Rectal smooth muscle tissue (tissue), 1 donor: ENCODE data around the gene CCL24.

ENCODE experiments used
- H3K27ac ChIP-seq: one replicate; pipeline ENCODE4 v1.7.0; 2013; ENCODE audit warnings: low read depth, low read length, inconsistent platforms
- H3K27me3 ChIP-seq: one replicate; pipeline ENCODE4 v1.7.0; 2013; ENCODE audit warnings: low read length; ENCODE audit not compliant: control insufficient read depth, insufficient read depth
- H3K36me3 ChIP-seq: one replicate; pipeline ENCODE4 v1.7.0; 2013; ENCODE audit warnings: low read length; ENCODE audit not compliant: control insufficient read depth, insufficient read depth
- H3K4me1 ChIP-seq: one replicate; pipeline ENCODE4 v1.7.0; 2013; ENCODE audit warnings: low read length; ENCODE audit not compliant: control insufficient read depth, insufficient read depth
- H3K4me3 ChIP-seq: one replicate; pipeline ENCODE4 v1.7.0; 2013; ENCODE audit warnings: low read length
- H3K9ac ChIP-seq: one replicate; pipeline ENCODE4 v1.7.0; 2013; ENCODE audit warnings: low read length

CCL24 gene

DNA sequence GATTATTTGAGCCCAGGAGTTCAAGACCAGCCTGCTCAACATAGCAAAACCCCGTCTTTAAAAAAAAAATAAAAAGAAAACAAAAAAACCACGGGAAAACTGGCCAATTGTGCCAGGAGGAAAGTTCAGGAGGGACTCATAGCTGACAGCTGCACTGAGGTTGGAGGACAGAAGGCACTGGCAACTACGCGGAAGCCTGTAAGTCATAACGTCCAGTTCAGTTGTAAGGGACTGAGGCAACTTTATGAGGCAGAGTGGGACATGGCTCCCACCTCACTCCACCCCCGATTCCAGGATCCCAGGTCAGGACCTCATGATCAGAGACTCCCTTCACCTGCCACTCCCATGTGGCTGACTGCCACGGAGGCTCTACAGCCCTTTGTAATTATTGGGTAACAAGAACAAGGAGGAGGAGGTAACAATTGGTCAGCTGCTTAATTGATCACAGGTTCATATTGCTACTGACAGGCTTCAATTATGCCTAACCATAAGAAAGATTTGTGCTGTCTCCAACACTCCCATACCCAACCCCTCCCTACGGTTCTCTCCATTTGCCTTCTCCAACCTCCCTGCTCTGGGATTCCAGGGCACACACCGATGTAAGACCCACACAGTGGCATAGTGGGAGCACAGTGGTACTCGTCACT, 1.9 kb upstream of the CCL24 start:
- Histone ChIP-seq H3K27me3 (no peaks in the 10 kb centered on the region), H3K9ac (no peak overlapping the region), H3K36me3 (no peaks in the 10 kb centered on the region), H3K4me3 (no peak overlapping the region), H3K27ac (no peak overlapping the region), H3K4me1 (no peaks in the 10 kb centered on the region)

DNA sequence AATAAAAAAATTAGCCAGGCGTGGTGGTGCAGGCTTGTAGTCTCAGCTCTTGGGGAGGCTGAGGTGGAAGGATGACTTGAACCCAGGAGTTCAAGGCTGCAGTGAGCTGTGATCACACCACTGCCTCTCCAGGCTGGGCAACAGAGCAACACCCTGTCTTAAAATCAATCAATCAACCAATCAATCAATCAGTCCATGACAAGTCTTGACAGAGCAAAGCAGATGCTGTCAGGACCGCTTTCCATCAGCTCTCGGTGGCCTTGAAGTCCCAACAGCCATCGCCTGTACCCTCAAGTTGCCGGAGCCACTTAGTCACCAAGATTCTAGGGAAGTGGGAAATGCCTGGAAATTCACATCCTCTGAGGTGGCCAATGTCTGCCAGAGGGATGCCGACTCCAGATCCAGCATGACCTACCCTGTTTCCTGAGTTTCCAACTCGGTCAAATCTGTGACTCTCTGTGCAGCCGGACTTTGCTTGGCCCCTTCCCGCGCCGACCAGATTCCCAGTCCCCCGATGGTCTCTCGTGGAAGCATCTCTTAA, 871 bp upstream of the CCL24 start:
- Histone ChIP-seq H3K4me1 (no peaks in the 10 kb centered on the region), H3K9ac (no peak overlapping the region), H3K27me3 (no peaks in the 10 kb centered on the region), H3K36me3 (no peaks in the 10 kb centered on the region), H3K27ac (no peak overlapping the region), H3K4me3 (no peak overlapping the region)

DNA sequence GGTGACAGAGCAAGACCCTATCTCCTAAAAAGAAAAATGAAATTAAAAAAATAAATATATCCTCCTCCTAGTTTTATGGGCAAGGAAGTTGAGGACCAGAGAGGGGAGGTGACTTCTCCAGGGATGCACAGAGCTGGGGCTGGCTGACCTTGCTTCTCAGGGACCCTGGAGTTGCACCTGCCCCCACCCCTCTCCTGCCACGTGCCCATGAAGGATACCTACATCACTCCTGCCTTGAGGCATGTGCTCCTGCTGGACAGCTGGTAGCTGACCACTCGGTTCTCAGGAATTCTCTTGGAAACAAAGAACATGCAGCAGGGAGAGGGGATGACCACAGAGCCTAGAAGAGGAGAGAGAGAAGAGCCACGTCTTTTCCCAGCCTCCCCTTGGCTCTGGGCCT, 522 bp downstream of the CCL24 start:
- no peaks in the 10 kb centered on the region for H3K36me3 ChIP-seq
- H3K27ac ChIP-seq = no peak overlapping the region
- no peak overlapping the region for H3K4me3 ChIP-seq
- H3K27me3 ChIP-seq = no peaks in the 10 kb centered on the region
- no peaks in the 10 kb centered on the region for H3K4me1 ChIP-seq
- H3K9ac ChIP-seq = no peak overlapping the region

DNA sequence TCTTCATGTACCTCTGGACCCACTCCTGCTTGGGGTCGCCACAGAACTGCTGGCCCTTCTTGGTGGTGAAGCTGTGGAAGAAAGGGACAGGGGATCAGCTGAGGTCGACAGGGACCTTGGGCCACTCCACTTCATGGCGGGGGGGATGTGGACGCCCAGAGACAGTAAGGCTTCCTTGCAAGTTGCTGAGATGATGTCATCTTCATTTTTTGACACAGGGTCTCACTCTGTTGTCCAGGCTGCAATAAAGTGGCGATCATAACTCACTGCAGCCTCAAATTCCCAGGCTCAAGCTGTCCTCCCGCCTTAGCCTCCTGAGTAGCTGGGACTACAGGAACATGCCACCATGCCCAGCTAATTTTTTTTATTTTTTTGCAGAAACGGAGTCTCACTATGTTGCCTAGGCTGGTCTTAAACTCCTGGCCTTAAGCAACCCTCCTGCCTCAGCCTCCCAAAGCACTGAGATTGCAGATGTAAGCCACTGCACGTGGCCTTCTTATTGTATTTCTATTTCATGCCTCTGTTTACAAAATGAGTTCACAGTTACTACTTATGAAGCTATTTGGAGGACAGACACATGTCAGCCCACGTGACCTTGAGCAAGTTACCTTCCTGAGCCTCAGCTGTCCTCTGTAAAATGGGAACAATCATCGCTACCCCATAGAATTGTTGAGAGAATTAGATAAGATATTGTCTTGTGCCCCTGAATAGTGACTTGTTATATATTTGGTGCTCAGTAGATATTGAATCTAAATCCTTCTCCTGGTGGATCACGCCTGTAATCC, 1.5 kb downstream of the CCL24 start:
- no peaks in the 10 kb centered on the region for H3K27me3 ChIP-seq
- H3K36me3 ChIP-seq = no peaks in the 10 kb centered on the region
- H3K4me3 ChIP-seq = no peak overlapping the region
- H3K9ac ChIP-seq = no peak overlapping the region
- no peak overlapping the region for H3K27ac ChIP-seq
- no peaks in the 10 kb centered on the region for H3K4me1 ChIP-seq

DNA sequence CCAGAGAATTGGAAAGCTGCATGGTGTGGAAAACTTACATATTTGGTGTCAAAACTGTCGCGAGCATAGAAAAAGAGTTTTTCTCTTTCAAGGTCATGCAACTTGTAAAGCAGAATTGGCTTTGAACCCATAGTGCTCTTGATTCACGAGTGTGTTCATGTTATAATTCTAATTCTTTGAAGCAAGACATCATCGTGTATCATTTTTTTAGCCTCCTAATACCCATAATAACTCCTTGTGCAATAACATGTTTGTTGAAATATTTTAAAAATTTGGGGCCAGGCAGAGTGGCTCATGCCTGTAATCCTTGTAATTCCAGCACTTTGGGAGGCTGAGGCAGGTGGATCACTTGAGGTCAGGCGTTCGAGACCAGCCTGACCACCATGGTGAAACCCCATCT, 4.2 kb downstream of the CCL24 start:
- H3K4me3 ChIP-seq = no peak overlapping the region

DNA sequence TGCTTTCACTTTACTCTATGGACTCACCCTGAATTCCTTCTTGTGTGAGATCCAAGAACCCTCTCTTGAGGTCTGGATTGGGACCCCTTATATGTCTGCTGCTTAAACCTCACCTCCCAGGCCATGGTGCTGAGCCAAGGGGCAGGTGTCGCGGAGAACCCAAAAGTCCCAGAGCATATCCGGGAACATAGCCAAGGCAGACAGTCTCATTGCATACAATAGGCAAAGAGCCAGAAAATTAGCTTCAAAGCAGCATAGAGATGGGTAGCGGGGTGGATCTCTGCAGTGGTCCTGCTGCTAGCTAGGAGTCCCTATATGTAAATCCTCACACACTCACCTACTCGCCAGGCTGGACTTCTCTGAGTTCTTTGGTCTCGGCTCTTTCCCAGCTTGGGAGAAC, 5.5 kb downstream of the CCL24 start:
- Histone ChIP-seq H3K4me3 (no peak overlapping the region), H3K9ac (no peak overlapping the region), H3K36me3 (no peaks in the 10 kb centered on the region), H3K27ac (no peak overlapping the region), H3K27me3 (no peaks in the 10 kb centered on the region), H3K4me1 (no peaks in the 10 kb centered on the region)

More for the DNA sequence above, 4.2 kb downstream of the CCL24 start:
- no peak overlapping the region for H3K27ac ChIP-seq
- H3K27me3 ChIP-seq = no peaks in the 10 kb centered on the region
- H3K9ac ChIP-seq = no peak overlapping the region
- H3K36me3 ChIP-seq = no peaks in the 10 kb centered on the region
- no peaks in the 10 kb centered on the region for H3K4me1 ChIP-seq

DNA sequence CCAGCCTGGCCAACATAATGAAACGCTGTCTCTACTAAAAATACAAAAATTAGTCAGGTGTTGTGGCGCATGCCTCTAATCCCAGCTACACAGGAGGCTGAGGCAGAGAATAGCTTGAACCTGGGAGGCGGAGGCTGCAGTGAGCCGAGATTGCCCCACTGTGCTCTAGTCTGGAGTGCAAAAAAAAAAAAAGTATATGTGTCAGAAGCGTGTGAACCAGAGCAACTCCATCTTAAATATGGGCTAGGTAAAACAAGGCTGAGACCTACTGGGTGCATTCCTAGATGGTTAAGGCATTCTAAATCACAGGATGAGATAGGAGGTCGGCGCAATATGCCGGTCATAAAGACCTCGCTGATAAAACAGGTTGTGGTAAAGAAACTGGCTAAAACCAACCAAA, 6.2 kb downstream of the CCL24 start:
- Histone ChIP-seq H3K4me1 (no peaks in the 10 kb centered on the region), H3K27ac (no peak overlapping the region), H3K27me3 (no peaks in the 10 kb centered on the region), H3K4me3 (no peak overlapping the region), H3K36me3 (no peaks in the 10 kb centered on the region), H3K9ac (no peak overlapping the region)

DNA sequence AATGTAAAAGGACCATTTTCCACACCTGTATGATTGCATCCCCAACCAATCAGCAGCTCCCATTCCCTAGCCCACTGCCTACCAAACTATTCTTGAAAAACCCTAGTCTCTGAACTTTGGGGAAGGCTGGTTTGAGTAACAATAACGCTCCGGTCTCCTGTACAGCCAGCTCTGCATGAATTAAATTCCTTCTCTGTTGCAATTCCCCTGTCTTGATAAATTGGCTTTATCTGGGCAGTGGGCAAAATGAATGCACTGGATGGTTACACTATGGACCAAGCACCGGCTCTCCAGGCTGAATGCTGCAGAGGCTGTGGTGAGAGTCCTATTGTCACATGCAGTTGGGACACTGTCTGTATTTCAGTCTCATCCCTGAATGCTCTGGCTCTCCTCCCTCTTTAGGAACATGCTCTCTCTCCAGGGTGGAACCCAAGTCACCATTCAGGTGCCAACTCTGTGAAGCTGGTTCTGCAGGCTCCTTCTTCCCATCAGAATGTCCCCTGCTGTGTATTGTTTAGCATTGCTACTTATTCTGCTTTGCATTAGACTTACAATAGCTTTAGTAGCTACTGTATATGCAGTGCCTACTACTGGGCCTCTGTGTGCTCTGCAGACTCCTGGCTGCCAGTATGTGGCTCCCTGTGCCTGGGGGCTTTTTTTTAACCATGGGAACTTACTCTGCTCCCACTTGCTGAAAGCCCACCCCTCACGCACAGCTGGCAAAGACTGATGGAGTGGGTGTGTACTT, 6.9 kb downstream of the CCL24 start:
- no peaks in the 10 kb centered on the region for H3K27me3 ChIP-seq
- H3K36me3 ChIP-seq = no peaks in the 10 kb centered on the region
- no peak overlapping the region for H3K9ac ChIP-seq
- H3K4me1 ChIP-seq = no peaks in the 10 kb centered on the region
- H3K4me3 ChIP-seq = no peak overlapping the region
- no peak overlapping the region for H3K27ac ChIP-seq

DNA sequence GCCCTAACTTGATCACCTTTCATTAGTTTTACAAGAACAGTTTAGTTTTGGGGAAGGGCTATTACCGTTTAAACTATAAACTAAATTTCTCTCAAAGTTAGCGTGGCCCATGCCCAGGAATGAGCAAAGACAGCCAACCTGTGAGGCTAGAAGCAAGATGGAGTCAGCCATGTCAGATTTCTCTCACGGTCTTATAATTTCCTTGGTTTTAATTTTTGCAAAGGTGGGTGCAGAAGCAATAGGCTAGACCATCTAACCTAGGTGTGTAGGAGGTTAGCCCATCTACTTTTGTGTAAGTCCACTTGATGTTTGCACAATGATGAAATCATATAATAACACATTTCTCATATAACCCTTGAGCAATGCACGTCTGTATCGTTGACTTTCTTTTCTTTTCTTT, 8.9 kb downstream of the CCL24 start:
- no peak overlapping the region for H3K4me3 ChIP-seq
- H3K36me3 ChIP-seq = no peaks in the 10 kb centered on the region
- no peaks in the 10 kb centered on the region for H3K4me1 ChIP-seq
- no peaks in the 10 kb centered on the region for H3K27me3 ChIP-seq
- no peak overlapping the region for H3K27ac ChIP-seq
- H3K9ac ChIP-seq = no peak overlapping the region

DNA sequence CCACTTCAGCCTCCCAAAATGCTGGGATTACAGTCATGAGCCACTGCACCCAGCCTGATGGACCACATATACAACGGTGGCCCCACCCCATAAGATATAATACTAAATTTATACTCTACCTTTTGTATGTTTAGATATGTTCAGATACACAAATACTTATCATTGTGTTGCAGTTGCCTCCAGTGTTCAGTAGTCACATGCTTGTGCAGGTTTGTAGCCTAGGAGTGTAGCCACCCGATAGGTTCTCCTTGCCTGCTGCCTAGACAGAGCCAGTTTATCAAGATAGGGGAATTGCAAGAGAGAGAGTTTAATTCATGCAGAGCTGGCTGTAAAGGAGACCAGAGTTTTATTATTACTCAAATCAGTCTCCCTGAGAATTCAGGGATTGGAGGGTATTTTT, 9.6 kb downstream of the CCL24 start:
- H3K36me3 ChIP-seq = no peaks in the 10 kb centered on the region
- H3K27ac ChIP-seq = no peak overlapping the region

DNA sequence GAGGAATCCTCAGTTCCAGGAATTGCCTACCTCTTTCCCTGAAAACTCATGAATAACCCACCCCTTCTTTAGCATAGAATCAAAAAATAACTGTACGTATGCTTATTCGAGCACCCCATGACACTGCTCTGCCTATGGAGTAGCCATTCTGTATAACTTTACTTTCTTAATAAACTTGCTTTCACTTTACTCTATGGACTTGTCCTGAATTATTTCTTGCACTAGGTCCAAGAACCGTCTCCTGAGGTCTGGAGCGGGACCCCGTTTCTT, 11.1 kb downstream of the CCL24 start:
- Histone ChIP-seq H3K4me1 (no peaks in the 10 kb centered on the region), H3K27me3 (no peaks in the 10 kb centered on the region), H3K27ac (no peak overlapping the region), H3K9ac (no peak overlapping the region), H3K4me3 (no peak overlapping the region), H3K36me3 (no peaks in the 10 kb centered on the region)

More for the DNA sequence above, 9.6 kb downstream of the CCL24 start:
- Histone ChIP-seq H3K27me3 (no peaks in the 10 kb centered on the region), H3K4me1 (no peaks in the 10 kb centered on the region), H3K4me3 (no peak overlapping the region), H3K9ac (no peak overlapping the region)

DNA sequence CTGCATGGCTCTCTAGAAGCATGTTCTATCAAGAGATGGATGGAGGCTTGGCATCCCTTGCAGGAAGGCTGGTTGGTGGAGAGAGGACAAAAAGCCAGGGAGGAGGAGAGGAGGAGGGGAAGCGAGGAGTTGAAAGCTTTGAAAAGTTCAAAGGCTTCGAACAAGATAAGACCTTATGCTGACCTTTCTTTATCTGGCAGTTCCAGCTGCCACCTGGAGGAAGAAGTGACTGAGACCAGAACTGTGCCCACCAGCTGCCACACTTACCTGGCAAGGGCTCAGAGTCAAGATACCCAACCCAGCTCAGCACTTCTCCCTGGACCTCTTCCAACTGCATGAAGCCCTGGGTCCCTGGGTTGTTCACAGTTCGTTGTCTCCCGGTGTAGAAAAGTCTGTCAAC, 14.8 kb downstream of the CCL24 start:
- Histone ChIP-seq H3K4me1 (no peaks in the 10 kb centered on the region), H3K9ac (no peak overlapping the region), H3K27me3 (no peaks in the 10 kb centered on the region), H3K4me3 (no peak overlapping the region), H3K27ac (no peak overlapping the region), H3K36me3 (no peaks in the 10 kb centered on the region)
